ENCODE measurements around the gene OXER1. TPM values are rescaled to one million over a fixed set of nuclear protein-coding genes. Genes with fewer than 3 reads are reported as not detected.

The OXER1 gene
- total RNA-seq, 1 donor from 2014 or later: 0.40 TPM

- ATAC-seq (ENCODE audit: poor library complexity) (no peak), DNase-seq (no peak)
- intact Hi-C loops (cut with DNase I): no loop called here
Observed at GRCh38 chr2:42795841-42796301, 31.9 kb upstream of the OXER1 start.

GRCh38 chr2:42795275-42795674 lies 31.3 kb upstream of the OXER1 start:
- intact Hi-C loops (cut with DNase I): no loop called here
- DNase-seq (no peak), ATAC-seq (ENCODE audit: poor library complexity) (no peak)

GRCh38 chr2:42794271-42795046 lies 30.5 kb upstream of the OXER1 start:
- ATAC-seq (ENCODE audit: poor library complexity) (peak; percentile 13), DNase-seq (no peak)
- intact Hi-C loops (cut with DNase I): no loop called here

GRCh38 chr2:42793334-42794270 lies 29.7 kb upstream of the OXER1 start:
- DNase-seq (no peak), ATAC-seq (ENCODE audit: poor library complexity) (peak; percentile 20)
- intact Hi-C loops (cut with DNase I): no loop called here

GRCh38 chr2:42792583-42793333 lies 28.8 kb upstream of the OXER1 start, which contains the start of gene HAAO:
TSS of gene HAAO (minus strand) at chr2:42792583. CDS start at chr2:42792536, 47 bp downstream.
- intact Hi-C loops (cut with DNase I): no loop called here
- DNase-seq (peak; percentile 77), ATAC-seq (ENCODE audit: poor library complexity) (peak; percentile 66)

- ATAC-seq (ENCODE audit: poor library complexity): peak; percentile 80
- intact Hi-C loops (cut with DNase I): no loop called here
- no peak for DNase-seq
Observed at GRCh38 chr2:42792087-42792582, 28.2 kb upstream of the OXER1 start.

GRCh38 chr2:42791606-42792005 lies 27.7 kb upstream of the OXER1 start:
- no peak for DNase-seq
- no peak for ATAC-seq (ENCODE audit: poor library complexity)
- intact Hi-C loops (cut with DNase I): no loop called here

GRCh38 chr2:42789751-42790150 lies 25.8 kb upstream of the OXER1 start:
- ATAC-seq (ENCODE audit: poor library complexity): no peak
- intact Hi-C loops (cut with DNase I): no loop called here
- DNase-seq: no peak

GRCh38 chr2:42788882-42789281 lies 24.9 kb upstream of the OXER1 start:
- DNase-seq: no peak
- intact Hi-C loops (cut with DNase I): no loop called here
- no peak for ATAC-seq (ENCODE audit: poor library complexity)

- DNase-seq: no peak
- intact Hi-C loops (cut with DNase I): no loop called here
- ATAC-seq (ENCODE audit: poor library complexity): no peak
Observed at GRCh38 chr2:42788478-42788793, 24.5 kb upstream of the OXER1 start.

GRCh38 chr2:42787788-42788477 lies 24.0 kb upstream of the OXER1 start:
- intact Hi-C loops (cut with DNase I): no loop called here
- ATAC-seq (ENCODE audit: poor library complexity): no peak
- DNase-seq: no peak

GRCh38 chr2:42787424-42787787 lies 23.5 kb upstream of the OXER1 start:
- intact Hi-C loops (cut with DNase I): no loop called here
- DNase-seq: no peak
- no peak for ATAC-seq (ENCODE audit: poor library complexity)

- ATAC-seq (ENCODE audit: poor library complexity) (no peak), DNase-seq (no peak)
- intact Hi-C loops (cut with DNase I): no loop called here
Observed at GRCh38 chr2:42786561-42787345, 22.8 kb upstream of the OXER1 start.

- intact Hi-C loops (cut with DNase I): no loop called here
- no peak for DNase-seq
- no peak for ATAC-seq (ENCODE audit: poor library complexity)
Observed at GRCh38 chr2:42784204-42784880, 20.4 kb upstream of the OXER1 start.

- intact Hi-C loops (cut with DNase I): no loop called here
- ATAC-seq (ENCODE audit: poor library complexity): no peak
- DNase-seq: no peak
Observed at GRCh38 chr2:42783511-42783910, 19.6 kb upstream of the OXER1 start.

GRCh38 chr2:42781181-42781580 lies 17.2 kb upstream of the OXER1 start:
- DNase-seq (no peak), ATAC-seq (ENCODE audit: poor library complexity) (no peak)
- intact Hi-C loops (cut with DNase I): no loop called here
